NCI-H1417 treated with DMSO at 0.1 percent for 48 hours (cell line): ENCODE measurements around the gene UTF1.
"Not testable (repeated sequence)": the region's sequence is repeated elsewhere in the genome, so short reads cannot be mapped to it uniquely, and the experiment has no call there.

Experiments used
- DNase-seq: peaks from one replicate; lab custom pipeline; 2025; lab: John Stamatoyannopoulos, UW

Gene UTF1

GRCh38 chr10:133209641-133210040 is 20.4 kb upstream of the UTF1 start:
- no peak for DNase-seq

DNA sequence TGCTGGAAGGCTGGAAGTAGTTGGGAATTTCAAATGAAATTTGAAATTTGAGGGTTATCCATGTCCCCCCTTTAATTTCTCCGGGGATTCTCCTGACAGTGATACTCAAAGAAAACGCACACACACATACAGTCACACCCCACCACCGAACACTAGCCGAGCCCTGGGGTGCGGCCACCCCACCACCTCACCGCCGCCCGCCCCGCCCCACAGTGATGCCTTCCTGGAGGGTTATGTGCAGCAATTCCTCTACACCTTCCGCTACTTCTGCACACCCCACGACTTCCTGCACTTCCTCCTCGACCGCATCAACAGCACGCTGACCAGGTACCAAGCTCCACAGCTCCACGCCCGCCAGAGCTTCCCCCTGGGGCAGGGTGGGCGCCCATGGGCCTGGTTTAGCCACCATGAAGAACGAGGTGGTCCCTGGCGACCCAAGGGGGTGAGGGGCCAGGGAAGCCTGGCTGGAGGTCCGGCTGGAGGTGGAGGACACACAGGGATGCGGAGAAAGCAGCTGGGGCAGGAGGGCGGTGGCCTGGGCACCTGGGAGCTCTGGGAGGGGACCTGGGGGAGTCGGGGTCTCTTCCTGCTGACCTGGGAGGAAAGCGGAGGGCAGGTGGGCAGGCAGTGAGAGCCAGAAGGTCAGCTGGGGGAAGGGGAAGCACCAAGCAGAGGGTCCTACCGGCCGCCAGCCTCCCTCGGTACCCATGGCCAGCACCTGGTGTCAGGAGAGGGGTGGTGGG is 19.4 kb upstream of the UTF1 start:
- DNase-seq: no peak

GRCh38 chr10:133211141-133211830 is 18.7 kb upstream of the UTF1 start:
- DNase-seq: no peak

DNA sequence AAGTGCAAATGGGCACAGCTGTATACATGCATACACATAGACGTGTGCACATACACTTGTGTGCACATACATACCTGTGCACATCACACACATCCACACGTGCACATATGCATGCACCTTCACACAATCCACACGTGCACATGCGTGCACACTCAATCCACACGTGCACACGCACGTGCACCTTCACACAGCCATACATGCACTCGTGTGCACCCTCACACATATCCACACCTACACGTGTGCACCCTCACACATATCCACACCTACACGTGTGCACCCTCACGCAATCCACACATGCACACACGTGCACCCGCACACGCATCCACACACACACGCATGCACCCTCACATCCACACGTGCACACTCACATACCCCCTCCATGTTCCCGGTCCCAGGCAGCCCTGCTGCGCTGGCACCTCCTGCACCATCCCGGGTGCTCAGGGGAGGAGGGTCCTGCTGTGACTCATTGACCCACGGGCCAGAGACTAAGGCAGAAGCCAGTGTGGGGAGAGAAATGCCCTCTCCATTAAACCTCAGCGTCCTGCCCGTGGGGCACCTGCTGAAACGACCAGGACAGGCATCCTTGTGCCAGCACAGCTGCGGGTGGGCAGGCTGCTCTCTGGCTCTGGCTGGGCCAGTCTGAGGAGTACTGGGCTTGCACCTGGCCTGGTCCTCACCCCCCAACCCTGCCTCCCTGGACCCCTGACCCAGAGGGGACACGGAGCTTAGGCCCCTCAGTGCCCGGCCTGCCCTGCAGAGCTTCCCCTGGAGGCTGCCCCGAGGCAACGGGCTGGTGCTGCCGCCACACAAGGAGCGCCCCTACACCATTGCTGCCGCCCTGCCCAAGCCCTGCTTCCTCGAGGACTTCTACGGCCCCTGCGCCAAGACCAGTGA is 17.8 kb upstream of the UTF1 start:
- no peak for DNase-seq

GRCh38 chr10:133212853-133213494 is 17.0 kb upstream of the UTF1 start:
- no peak for DNase-seq

DNA sequence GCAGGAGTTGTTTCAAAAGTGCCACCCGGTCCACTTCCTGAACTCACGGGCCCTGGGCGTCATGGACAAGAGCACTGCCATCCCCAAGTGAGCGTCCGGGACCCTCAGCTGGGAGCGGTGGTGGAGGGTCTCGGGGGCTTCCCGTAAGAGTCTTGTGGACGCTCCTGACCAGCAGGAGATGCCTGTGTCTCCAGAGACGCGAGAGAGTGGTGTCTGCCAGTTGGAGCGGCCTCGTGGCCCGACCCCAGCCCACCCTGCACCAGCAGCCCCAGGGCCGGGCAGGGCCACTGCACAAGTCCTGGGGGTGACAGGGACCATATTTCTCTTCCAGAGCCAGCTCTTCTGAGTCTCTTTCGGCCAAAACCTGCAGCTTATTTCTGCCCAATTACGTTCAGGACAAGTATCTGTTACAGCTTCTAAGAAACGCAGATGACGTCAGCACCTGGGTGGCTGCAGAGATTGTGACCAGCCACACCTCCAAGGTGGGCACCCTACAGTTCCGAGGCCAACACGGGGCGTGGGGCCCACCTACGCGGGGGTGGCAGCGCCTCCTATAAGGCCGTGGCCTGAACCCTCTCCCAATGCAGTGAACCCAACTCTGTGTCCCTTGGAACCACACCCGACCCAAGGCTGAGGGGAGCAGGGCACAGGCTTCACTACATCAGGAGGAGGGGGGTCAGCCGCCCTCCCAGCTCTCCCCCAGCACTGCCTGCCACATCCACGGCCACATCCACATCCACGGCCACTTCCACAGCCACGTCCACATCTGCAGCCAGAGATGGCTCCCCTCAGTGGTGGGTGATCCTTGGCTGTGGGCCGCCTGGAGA is 16.2 kb upstream of the UTF1 start:
- no peak for DNase-seq

DNA sequence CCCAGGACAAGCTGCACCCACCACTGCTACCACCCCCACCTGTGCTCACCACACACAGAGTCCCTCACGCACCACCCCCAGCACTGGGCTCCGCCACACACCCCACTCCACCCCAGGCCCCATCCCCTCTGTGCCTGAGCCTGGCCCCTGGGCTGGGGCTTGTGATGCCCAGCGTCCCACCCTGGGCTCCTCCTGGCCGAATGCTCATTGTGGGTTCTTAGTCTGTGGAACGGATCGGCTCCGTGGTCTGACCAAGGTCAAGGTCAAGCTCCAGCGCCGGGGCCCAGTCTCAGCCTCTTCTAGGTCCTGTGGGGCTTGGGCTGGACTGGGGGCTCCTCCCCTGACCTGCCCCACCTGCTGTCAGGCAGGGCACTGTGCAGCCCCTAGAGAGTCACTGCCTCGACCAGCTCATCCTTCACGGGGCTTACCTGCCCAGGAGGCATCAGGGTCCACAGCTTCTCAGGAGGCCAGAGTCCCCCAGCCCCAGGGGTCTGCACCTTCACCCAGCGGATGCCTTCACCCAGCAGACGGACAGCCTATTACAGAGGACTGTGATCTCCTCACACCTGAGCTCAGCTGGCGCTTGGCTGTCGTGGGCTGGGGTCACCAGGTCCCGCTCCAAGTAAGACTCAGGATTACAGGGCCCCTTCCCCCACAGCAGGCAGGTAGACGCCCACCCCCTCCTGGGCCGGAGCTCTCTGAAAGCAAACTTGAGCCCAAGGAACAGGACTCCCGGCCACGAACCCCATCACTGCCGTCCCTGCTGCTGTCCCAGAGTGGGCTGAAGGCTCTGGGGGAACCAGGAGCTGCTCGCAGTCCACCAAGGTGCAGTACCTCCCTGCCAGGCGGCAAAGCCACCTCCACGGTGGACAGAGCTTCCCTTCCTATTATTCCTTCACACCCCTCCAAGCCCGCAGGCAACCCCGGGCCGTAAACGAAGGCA is 15.3 kb upstream of the UTF1 start:
- no peak for DNase-seq

- no peak for DNase-seq
These were observed 14.4 kb upstream of the UTF1 start for GRCh38 chr10:133215586-133215985.

DNA sequence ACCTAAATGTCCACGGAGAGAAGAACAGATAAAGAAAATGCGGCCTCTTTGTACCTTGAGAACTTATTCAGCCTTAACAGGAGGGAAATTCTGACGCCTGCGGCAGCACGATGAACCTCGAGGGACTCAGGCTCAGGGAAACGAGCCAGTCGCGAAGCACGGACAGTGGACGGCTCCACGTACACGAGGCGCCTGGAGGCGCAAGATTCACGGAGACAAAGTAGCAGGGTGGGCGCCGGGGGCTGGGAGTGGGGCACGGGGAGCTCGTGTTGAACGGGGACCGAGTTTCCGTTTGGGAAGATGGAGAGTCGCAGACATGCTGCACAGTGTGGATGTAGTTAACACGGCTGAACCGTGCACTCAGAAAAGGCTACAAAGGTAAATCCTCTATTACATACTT is 13.2 kb upstream of the UTF1 start:
- no peak for DNase-seq

DNA sequence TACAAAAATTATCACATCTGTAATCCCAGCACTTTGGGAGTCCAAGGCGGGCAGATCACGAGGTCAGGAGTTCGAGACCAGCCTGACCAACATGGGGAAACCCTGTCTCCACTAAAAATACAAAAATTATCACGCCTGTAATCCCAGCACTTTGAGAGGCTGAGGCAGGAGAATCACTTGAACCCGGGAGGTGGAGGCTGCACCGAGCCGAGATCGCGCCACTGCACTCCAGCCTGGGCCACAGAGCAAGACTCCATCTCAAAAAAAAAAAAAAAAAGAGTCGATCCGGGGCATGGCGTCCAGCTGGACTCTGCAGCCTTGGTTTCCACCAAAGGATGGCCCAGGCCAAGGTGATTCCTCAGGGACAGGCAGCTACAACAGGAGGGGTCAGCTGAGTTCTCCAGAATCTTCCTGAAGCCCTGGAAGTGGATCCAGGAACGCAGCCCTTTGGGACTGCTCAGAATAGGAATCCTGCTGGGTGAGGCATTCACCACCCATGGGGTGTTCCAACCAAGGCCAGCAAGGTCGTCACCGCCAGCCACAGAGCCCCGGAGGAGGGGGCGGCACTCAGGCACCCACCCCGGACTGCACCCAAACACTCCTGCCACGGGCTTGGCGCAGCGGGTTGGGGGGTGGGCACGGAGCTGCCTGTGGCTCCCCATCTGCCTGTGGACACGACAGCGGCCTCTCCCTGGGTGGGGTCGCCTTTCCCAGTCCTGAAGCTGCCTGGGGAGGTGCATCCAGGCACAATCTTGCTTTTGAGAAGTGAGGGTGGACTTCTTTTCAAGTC is 12.0 kb upstream of the UTF1 start:
- no peak for DNase-seq

DNA sequence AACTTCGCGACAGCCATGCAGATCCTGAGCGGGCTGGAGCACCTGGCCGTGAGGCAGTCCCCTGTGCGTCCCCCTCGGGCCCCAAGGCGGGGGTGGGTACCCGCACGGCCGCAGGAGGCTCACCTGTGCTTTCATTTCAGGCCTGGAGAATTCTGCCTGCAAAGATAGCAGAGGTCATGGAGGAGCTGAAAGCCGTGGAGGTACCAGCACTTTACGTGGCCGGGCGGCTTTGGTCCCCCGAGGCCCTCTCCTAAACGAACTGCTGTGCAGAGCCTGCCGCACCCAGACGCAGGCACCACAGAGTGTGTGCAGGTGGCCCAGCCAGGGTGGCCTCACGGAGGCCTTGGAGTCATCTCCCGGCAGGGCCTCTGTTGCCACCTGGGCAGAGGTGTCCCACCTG is 11.1 kb upstream of the UTF1 start:
- no peak for DNase-seq

DNA sequence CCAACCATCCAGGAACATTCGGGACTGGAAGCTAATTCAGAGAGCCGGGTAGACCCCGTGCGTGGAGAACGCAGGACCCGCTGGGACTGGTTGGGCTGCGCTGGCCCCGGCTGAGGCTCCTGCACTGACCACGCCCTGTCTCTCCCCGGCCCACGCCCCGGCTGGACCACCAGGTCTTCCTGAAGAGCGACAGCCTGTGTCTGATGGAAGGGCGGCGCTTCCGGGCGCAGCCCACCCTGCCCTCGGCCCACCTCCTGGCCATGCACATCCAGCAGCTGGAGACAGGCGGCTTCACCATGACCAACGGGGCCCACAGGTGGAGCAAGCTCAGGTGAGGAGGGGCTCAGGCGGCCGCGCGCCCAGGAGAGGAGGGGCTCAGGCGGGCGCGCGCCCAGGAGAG is 10.2 kb upstream of the UTF1 start:
- no peak for DNase-seq

- no peak for DNase-seq
These were observed 8.7 kb upstream of the UTF1 start for GRCh38 chr10:133221331-133221730.

- DNase-seq: not testable (repeated sequence)
These were observed 8.3 kb upstream of the UTF1 start for GRCh38 chr10:133221756-133222155.

GRCh38 chr10:133224076-133224475 is 5.9 kb upstream of the UTF1 start:
- DNase-seq: no peak

DNA sequence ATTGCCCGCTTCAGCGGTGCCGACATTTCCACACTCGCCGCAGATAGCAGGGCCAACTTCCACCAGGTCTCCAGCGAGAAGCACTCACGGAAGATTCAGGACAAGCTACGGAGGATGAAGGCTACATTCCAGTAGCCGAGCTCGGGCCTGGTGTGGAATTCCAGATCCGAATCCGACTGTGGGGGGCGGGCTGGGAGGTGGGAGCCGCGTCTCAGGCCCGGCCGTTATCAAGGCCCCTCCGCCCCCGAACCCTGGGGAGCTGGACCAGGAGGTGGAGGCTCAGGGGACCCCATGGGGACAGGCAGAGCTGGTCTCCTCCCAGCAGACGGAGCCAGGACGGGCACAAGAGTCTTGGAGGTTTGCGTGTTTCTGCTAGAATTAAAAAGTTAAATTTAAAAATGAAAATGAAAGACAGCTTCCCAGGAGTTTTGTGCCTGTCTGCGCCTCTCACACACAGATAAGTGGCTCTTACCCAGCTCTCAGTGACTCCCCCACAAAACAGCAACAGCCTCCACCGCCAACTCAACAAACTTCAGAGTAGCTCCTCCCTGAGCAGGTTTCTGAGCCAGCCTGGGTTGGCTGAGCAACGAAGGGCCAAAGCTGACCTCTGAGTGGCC is 5.2 kb upstream of the UTF1 start:
- no peak for DNase-seq

- no peak for DNase-seq
These were observed 4.3 kb upstream of the UTF1 start for GRCh38 chr10:133225707-133226191.

DNA sequence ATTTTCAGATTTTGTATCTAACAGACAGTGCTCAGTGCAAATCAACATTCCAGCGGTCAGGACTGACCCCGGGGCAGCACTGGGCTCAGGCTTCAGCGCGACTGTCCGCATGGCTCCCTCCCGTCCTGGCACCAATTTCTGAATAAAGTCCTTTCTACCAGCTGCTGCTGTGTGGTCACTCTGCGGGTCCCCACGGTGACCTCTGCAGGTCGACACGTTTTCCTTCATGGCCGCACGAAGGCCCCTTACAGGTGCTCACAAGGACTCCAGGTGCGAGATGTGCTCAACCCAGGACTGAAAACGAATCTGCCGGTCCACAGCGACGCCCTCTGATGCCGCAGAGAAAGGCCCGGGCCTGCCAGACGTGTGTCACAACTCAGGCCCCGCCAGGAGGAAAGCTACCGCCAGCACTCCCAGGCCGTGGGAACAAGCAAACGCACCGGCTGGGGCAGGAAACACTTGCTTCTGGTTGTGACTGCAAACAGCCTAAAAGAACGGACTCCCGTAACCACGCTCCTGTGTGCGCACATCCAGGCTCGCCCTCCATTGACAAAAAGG is 3.7 kb upstream of the UTF1 start:
- DNase-seq: no peak
